GM12878 (cell line): Measurements from ENCODE around the gene VEPH1. TPM values are rescaled to one million over a fixed set of nuclear protein-coding genes. Genes with fewer than 3 reads are reported as not detected.

Experiments
- ATAC-seq: fragments of 200-7000 bp; cut with Tn5 transposase; 3 replicates; pipeline ENCODE4 v1.9.1; 2020; ENCODE audit warnings: mild to moderate bottlenecking, moderate library complexity
- BruUV-seq: library from RNA; stranded (reverse); fragments of 400-500 nt; replicated peaks from 2 replicates; lab custom pipeline; 2021; lab: Mats Ljungman, UMichigan
- CTCF ChIA-PET: fragments of 300-600 bp; sonication (Branson Sonifier 250); formaldehyde crosslinking; extraction: SDS; loops from one replicate; lab custom pipeline; 2021; ENCODE audit warnings: inconsistent platforms; lab: Yijun Ruan, JAX
- POLR2A ChIA-PET: fragments of 350-600 bp; formaldehyde crosslinking; extraction: SDS; loops from one replicate; lab custom pipeline; 2021; ENCODE audit warnings: inconsistent platforms; lab: Charles Lee
- RAD21 ChIA-PET: fragments of 300-600 bp; sonication (Branson Sonifier 250); formaldehyde crosslinking; loops from one replicate; lab custom pipeline; 2023; ENCODE audit warnings: antibody characterized with exemption; ENCODE audit not compliant: unreplicated experiment; lab: Charles Lee
- SMC1A ChIA-PET: fragments of 300-600 bp; sonication (Branson Sonifier 250); formaldehyde crosslinking; loops from one replicate; lab custom pipeline; 2023; ENCODE audit not compliant: unreplicated experiment, uncharacterized antibody; lab: Charles Lee
- DNase-seq: peaks from one replicate; pipeline ENCODE4 v3.0.0-alpha.2; 2011; ENCODE audit warnings: low read depth, low spot score
- FAIRE-seq: peaks from 3 replicates; lab custom pipeline; 2011; peaks lifted over from hg19 to GRCh38; lab: Jason Lieb, UNC
- H2AFZ ChIP-seq: 2 replicates; pipeline ENCODE4 v1.6.0; 2011; ENCODE audit warnings: low read depth, low read length, control low read depth; ENCODE audit not compliant: control insufficient read depth
- H3K27ac ChIP-seq: 2 replicates; pipeline ENCODE4 v1.5.1; 2011; ENCODE audit warnings: control low read depth; ENCODE audit not compliant: control insufficient read depth, insufficient read depth
- H3K27me3 ChIP-seq, 2 experiments: replicated peaks in 1 of 2; 2 replicates each; pipeline versions ENCODE4 v1.6.0 to v1.6.1; 2011; ENCODE audit warnings: low read length in 1 of 2; ENCODE audit not compliant: control insufficient read depth in 2 of 2, insufficient read depth in 2 of 2
- H3K36me3 ChIP-seq, 2 experiments: 2 replicates each; pipeline ENCODE4 v1.5.1; 2011; ENCODE audit warnings: low read length in 1 of 2; ENCODE audit not compliant: control insufficient read depth in 2 of 2, insufficient read depth in 2 of 2
- H3K4me1 ChIP-seq: 2 replicates; pipeline ENCODE4 v1.6.1; 2011; ENCODE audit warnings: mild to moderate bottlenecking, low read length, moderate library complexity, mixed read lengths; ENCODE audit not compliant: control insufficient read depth, insufficient read depth
- H3K4me2 ChIP-seq: 2 replicates; pipeline ENCODE4 v1.6.0; 2011; ENCODE audit warnings: control low read depth; ENCODE audit not compliant: control insufficient read depth, insufficient read depth
- H3K4me3 ChIP-seq: fragments of 200-600 bp; sonication (generic); 2 replicates; pipeline ENCODE4 v1.5.1; 2016
- H3K79me2 ChIP-seq: 2 replicates; pipeline ENCODE4 v1.6.0; 2011; ENCODE audit warnings: low read length; ENCODE audit not compliant: control insufficient read depth, insufficient read depth
- H3K9ac ChIP-seq: 2 replicates; pipeline ENCODE4 v1.8.0; 2011; ENCODE audit warnings: low read length, control low read depth, mixed read lengths; ENCODE audit not compliant: control insufficient read depth, insufficient read depth
- H3K9me3 ChIP-seq: replicated peaks from 3 replicates; pipeline ENCODE4 v1.5.1; 2011; ENCODE audit warnings: mild to moderate bottlenecking, low read length; ENCODE audit not compliant: control insufficient read depth, insufficient read depth
- H4K20me1 ChIP-seq: 2 replicates; pipeline ENCODE4 v1.6.0; 2011; ENCODE audit not compliant: control insufficient read depth, insufficient read depth
- ATF2 ChIP-seq: IDR thresholded peaks from 2 replicates; pipeline ENCODE4 v1.6.1; 2012; ENCODE audit warnings: low read length, inconsistent platforms
- BCL3 ChIP-seq: IDR thresholded peaks from 2 replicates; pipeline ENCODE4 v1.6.1; 2011; ENCODE audit warnings: borderline replicate concordance, low read depth, mild to moderate bottlenecking, moderate library complexity, low read length; ENCODE audit not compliant: insufficient read depth, poor library complexity, severe bottlenecking
- E2F8 ChIP-seq: fragments of 450-650 bp; IDR thresholded peaks from 2 replicates; pipeline ENCODE4 v1.6.1; 2018; ENCODE audit warnings: mild to moderate bottlenecking, low read depth, moderate library complexity; ENCODE audit not compliant: partially characterized antibody
- EED ChIP-seq: sonication (generic); IDR thresholded peaks from 2 replicates; pipeline ENCODE4 v1.6.1; 2016; ENCODE audit warnings: antibody characterized with exemption, low read depth
- KDM1A ChIP-seq: fragments of 200-600 bp; sonication (generic); IDR thresholded peaks from 2 replicates; pipeline ENCODE4 v1.6.1; 2016; ENCODE audit warnings: borderline replicate concordance
- REST ChIP-seq: IDR thresholded peaks from 2 replicates; pipeline ENCODE4 v1.6.1; 2012; ENCODE audit warnings: mild to moderate bottlenecking, low read depth, low read length
- ZNF384 ChIP-seq: IDR thresholded peaks from 2 replicates; pipeline ENCODE4 v1.6.1; 2012; ENCODE audit warnings: low read depth, mild to moderate bottlenecking, low read length, improper control_type of control experiment, borderline replicate concordance
- WGBS: methylation state at CpG from one replicate; pipeline ENCODE4 v1.1.6; 2016; ENCODE audit warnings: low lambda C conversion rate; ENCODE audit not compliant: insufficient replicate concordance, insufficient coverage; ENCODE audit errors: missing lambda C conversion rate; 5-methylcytosine and 5-hydroxymethylcytosine counted together
- in situ Hi-C: fragments of 300-500 bp; cut with MboI; formaldehyde crosslinking; loops from 9 replicates; pipeline ENCODE4 v1.14.3; 2018; ENCODE audit warnings: mixed read lengths
- intact Hi-C: fragments of 100-400 bp; cut with micrococcal nuclease; formaldehyde crosslinking; loops from one replicate; pipeline ENCODE4 v1.14.2; 2022; ENCODE audit not compliant: unreplicated experiment
- polyA plus RNA-seq, 11 experiments: library from polyadenylated mRNA; depleted of rRNA in 4 of 11; unstranded in 6 of 11; stranded (reverse) in 5 of 11; fragments of >200 nt; fragmentation: Nextera tagmentation in 4 of 11; fragmentation: Illumina TruSeq in 1 of 11; extraction: Ambion mirVana in 4 of 11; extraction: Trizol in 1 of 11; gene quantifications; 1 replicate in 1 of 11; 2 replicates in 10 of 11; pipeline versions ENCODE4 v1.2.1 to v1.2.3, GENCODE V29; 2011 to 2016; ENCODE audit warnings: inconsistent platforms in 2 of 11, missing spikeins in 2 of 11, low read depth in 1 of 11
- total RNA-seq, 4 experiments: library from RNA; depleted of rRNA in 3 of 4; stranded (reverse); fragments of >200 nt in 3 of 4; fragmentation: Illumina TruSeq in 1 of 4; extraction: Trizol in 1 of 4; gene quantifications; 2 replicates each; pipeline versions ENCODE4 v1.2.1 to v1.2.3, GENCODE V29; 2013 to 2021

The VEPH1 gene
- total and polyA plus RNA-seq, 10 of the 15 experiments (the other 5 are each of a cell fraction or from before 2014, with no cell fraction given), result 0.04 to 0.26 (median 0.17) TPM; not detected in 7

- no peak for TF ChIP-seq ZNF384
- TF ChIP-seq ATF2, result no peak
- no peak for TF ChIP-seq KDM1A
- no peak for TF ChIP-seq EED
- TF ChIP-seq E2F8, result no peak
- TF ChIP-seq BCL3, result no peak
- no peak for TF ChIP-seq REST
- intact Hi-C loops (no loop called here), in situ Hi-C loops (no loop called here)
- Histone ChIP-seq H3K4me3 (no peak overlapping the region), H3K36me3 (no peaks in the 10 kb centered on the region), H3K79me2 (no peaks in the 10 kb centered on the region), H3K9me3 (no peaks in the 10 kb centered on the region), H3K9ac (no peak overlapping the region), H4K20me1 (no peaks in the 10 kb centered on the region), H3K4me2 (no peak overlapping the region), H3K27me3 (no peaks in the 10 kb centered on the region), H2AFZ (no peak overlapping the region), H3K27ac (no peak overlapping the region), H3K4me1 (no peaks in the 10 kb centered on the region)
- ATAC-seq (no peak), FAIRE-seq (no peak), DNase-seq (no peak)
- ChIA-PET POLR2A (no interaction called here), CTCF (no interaction called here), SMC1A (no interaction called here), RAD21 (no interaction called here)
- no TSS peak for BruUV-seq
- WGBS, result 38% methylated on average over 3 of the region's 3 CpGs
These were observed 95.4 kb downstream of the VEPH1 start for GRCh38 chr3:157407769-157408168.
